ENCODE measurements around the gene ERBB4. TPM values are rescaled to one million over a fixed set of nuclear protein-coding genes. Genes with fewer than 3 reads are reported as not detected.

Gene ERBB4
- total and polyA plus RNA-seq, 10 of the 15 experiments (the other 5 are each of a cell fraction or from before 2014, with no cell fraction given) = under 0.01 to 0.23 (median 0.01) TPM; not detected in 4

DNA sequence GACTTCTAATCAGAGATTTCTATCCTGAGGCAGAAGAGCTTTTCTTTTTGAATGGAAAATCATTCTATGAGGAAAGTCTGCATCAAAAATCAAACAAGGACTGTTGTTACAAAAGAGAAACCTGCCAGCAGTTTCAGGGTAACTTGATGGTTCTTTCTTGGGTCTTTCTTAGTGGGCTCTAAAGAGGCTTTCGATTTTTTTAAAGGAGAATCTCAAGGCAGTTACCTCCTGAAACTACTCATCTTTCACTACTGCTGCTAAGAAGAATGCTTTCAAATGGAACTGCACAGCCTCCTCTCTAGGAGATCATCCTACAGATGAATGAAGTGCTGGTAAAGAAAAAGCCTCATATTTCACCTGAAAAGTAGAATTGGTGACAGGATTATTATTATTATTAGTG is 272.3 kb downstream of the ERBB4 start:
- ChIA-PET POLR2A (no interaction called here), CTCF (no interaction called here)

DNA sequence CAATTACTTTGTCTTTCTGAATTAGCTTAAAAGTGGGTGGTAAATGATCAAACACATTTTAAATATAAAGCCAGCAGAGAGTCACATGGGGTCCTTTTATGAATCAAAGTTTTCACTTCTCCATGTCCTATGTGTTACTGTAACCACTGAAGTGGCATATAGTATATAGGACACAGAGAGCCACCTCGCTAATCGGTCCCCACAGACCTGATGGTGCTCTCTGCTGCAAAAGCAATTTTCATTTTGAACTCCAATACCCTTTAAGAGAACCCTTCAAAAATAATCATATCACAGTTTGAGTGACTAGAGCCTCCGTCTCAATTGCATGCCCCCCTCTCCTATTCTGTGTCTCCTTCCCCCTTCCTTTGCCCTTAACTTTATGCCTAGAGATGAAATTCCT is 272.8 kb downstream of the ERBB4 start:
- Histone ChIP-seq H3K4me3 (no peak overlapping the region), H3K9ac (ENCODE audit: control insufficient read depth, insufficient read depth, low read length) (no peak overlapping the region), H3K27ac (ENCODE audit: control insufficient read depth, insufficient read depth) (no peak overlapping the region), H2AFZ (ENCODE audit: control insufficient read depth, low read depth, low read length) (no peak overlapping the region), H3K4me2 (ENCODE audit: control insufficient read depth, insufficient read depth) (no peak overlapping the region), H3K27me3 (replicated peaks in 1 of 2; ENCODE audit: control insufficient read depth in 2 of 2, insufficient read depth in 2 of 2, low read length in 1 of 2) (no peaks in the 10 kb centered on the region), H3K79me2 (ENCODE audit: control insufficient read depth, insufficient read depth, low read length) (no peaks in the 10 kb centered on the region), H4K20me1 (ENCODE audit: control insufficient read depth, insufficient read depth) (no peaks in the 10 kb centered on the region), H3K36me3 (ENCODE audit: control insufficient read depth in 2 of 2, insufficient read depth in 2 of 2, low read length in 1 of 2) (no peaks in the 10 kb centered on the region), H3K4me1 (ENCODE audit: control insufficient read depth, insufficient read depth, low read length) (no peaks in the 10 kb centered on the region), H3K9me3 (replicated peaks; ENCODE audit: control insufficient read depth, insufficient read depth, low read length) (no peaks in the 10 kb centered on the region)
- DNase-seq (ENCODE audit: low read depth, low spot score) (no peak), FAIRE-seq (no peak), ATAC-seq (peak; percentile 75)
- 26% methylated on average over 3 of the region's 3 CpGs for WGBS (ENCODE audit: insufficient coverage, insufficient replicate concordance, low lambda C conversion rate, missing lambda C conversion rate)
- in situ Hi-C loops (cut with MboI) = no loop called here
- POLR2A ChIA-PET = no interaction called here
- CTCF ChIA-PET = no interaction called here
- RAD21 ChIA-PET (ENCODE audit: unreplicated experiment) = no interaction called here
- BruUV-seq (replicated peaks) = no TSS peak
- SMC1A ChIA-PET (ENCODE audit: uncharacterized antibody, unreplicated experiment) = interaction anchor here (1.1 kb wide), 1 partner anchor 20 kb away, joined by 4 read pairs; no protein-coding TSS in a partner anchor
- intact Hi-C loops (cut with micrococcal nuclease; ENCODE audit: unreplicated experiment) = no loop called here
- TF ChIP-seq ETV6 (conservative IDR thresholded peaks at IDR 0.05 in 1 of 2, IDR thresholded peaks at IDR 0.05 in 1 of 2; ENCODE audit: borderline replicate concordance in 1 of 2, low read depth in 1 of 2) = no peak
- TF ChIP-seq FOS (IDR thresholded peaks at IDR 0.05; ENCODE audit: borderline replicate concordance, extremely low read depth, insufficient read length) = no peak
- TF ChIP-seq ASH2L (IDR thresholded peaks at IDR 0.05; ENCODE audit: borderline replicate concordance, low read depth) = no peak
- TF ChIP-seq, protein P1, sequence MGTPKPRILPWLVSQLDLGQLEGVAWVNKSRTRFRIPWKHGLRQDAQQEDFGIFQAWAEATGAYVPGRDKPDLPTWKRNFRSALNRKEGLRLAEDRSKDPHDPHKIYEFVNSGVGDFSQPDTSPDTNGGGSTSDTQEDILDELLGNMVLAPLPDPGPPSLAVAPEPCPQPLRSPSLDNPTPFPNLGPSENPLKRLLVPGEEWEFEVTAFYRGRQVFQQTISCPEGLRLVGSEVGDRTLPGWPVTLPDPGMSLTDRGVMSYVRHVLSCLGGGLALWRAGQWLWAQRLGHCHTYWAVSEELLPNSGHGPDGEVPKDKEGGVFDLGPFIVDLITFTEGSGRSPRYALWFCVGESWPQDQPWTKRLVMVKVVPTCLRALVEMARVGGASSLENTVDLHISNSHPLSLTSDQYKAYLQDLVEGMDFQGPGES (IDR thresholded peaks at IDR 0.05) = no peak
- no peak for TF ChIP-seq BMI1 (IDR thresholded peaks at IDR 0.05; ENCODE audit: borderline replicate concordance)
- TF ChIP-seq CBFB (IDR thresholded peaks at IDR 0.05; ENCODE audit: low read depth) = no peak
- no peak for TF ChIP-seq STAT3 (IDR thresholded peaks at IDR 0.05; ENCODE audit: low read depth, low read length)
- TF ChIP-seq MEF2A (IDR thresholded peaks at IDR 0.05; ENCODE audit: insufficient read depth, low read depth, low read length) = no peak
- no peak for TF ChIP-seq ZBED1 (IDR thresholded peaks at IDR 0.05; ENCODE audit: borderline replicate concordance)
- TF ChIP-seq ZBTB40 (IDR thresholded peaks at IDR 0.05; ENCODE audit: borderline replicate concordance) = no peak
- no peak for TF ChIP-seq EP300 (IDR thresholded peaks at IDR 0.05; ENCODE audit: borderline replicate concordance in 1 of 2, control insufficient read depth in 1 of 2, low read depth in 2 of 2, low read length in 2 of 2)

More for the DNA sequence above, 272.3 kb downstream of the ERBB4 start:
- Histone ChIP-seq H3K4me2 (ENCODE audit: control insufficient read depth, insufficient read depth) (no peak overlapping the region), H3K9ac (ENCODE audit: control insufficient read depth, insufficient read depth, low read length) (no peak overlapping the region), H2AFZ (ENCODE audit: control insufficient read depth, low read depth, low read length) (no peak overlapping the region), H3K27ac (ENCODE audit: control insufficient read depth, insufficient read depth) (no peak overlapping the region), H3K79me2 (ENCODE audit: control insufficient read depth, insufficient read depth, low read length) (no peaks in the 10 kb centered on the region), H3K36me3 (ENCODE audit: control insufficient read depth in 2 of 2, insufficient read depth in 2 of 2, low read length in 1 of 2) (no peaks in the 10 kb centered on the region), H3K9me3 (replicated peaks; ENCODE audit: control insufficient read depth, insufficient read depth, low read length) (no peaks in the 10 kb centered on the region), H3K4me1 (ENCODE audit: control insufficient read depth, insufficient read depth, low read length) (no peaks in the 10 kb centered on the region), H3K27me3 (replicated peaks in 1 of 2; ENCODE audit: control insufficient read depth in 2 of 2, insufficient read depth in 2 of 2, low read length in 1 of 2) (no peaks in the 10 kb centered on the region), H3K4me3 (no peak overlapping the region), H4K20me1 (ENCODE audit: control insufficient read depth, insufficient read depth) (no peaks in the 10 kb centered on the region)
- 0% methylated on average over 1 of the region's 1 CpG for WGBS (ENCODE audit: insufficient coverage, insufficient replicate concordance, low lambda C conversion rate, missing lambda C conversion rate)
- in situ Hi-C loops (cut with MboI) (no loop called here), intact Hi-C loops (cut with micrococcal nuclease; ENCODE audit: unreplicated experiment) (no loop called here)
- no TSS peak for BruUV-seq (replicated peaks)
- RAD21 ChIA-PET (ENCODE audit: unreplicated experiment) = no interaction called here
- no peak for FAIRE-seq
- SMC1A ChIA-PET (ENCODE audit: uncharacterized antibody, unreplicated experiment) = interaction anchor here (1.1 kb wide), 1 partner anchor 19 kb away, joined by 4 read pairs; no protein-coding TSS in a partner anchor
- no peak for TF ChIP-seq CHD1 (IDR thresholded peaks at IDR 0.05; ENCODE audit: low read depth, low read length)
- no peak for TF ChIP-seq CHD2 (IDR thresholded peaks at IDR 0.05; ENCODE audit: borderline replicate concordance, low read depth, low read length)
- TF ChIP-seq KLF5 (IDR thresholded peaks at IDR 0.05; ENCODE audit: partially characterized antibody) = no peak
- no peak for TF ChIP-seq ASH2L (IDR thresholded peaks at IDR 0.05; ENCODE audit: borderline replicate concordance, low read depth)
- DNase-seq (ENCODE audit: low read depth, low spot score) = no peak
- peak; percentile 52 for ATAC-seq
